ENCODE measurements around the gene AJM1.
"Not testable (repeated sequence)": the region's sequence is repeated elsewhere in the genome, so short reads cannot be mapped to it uniquely, and the experiment has no call there.

The AJM1 gene

DNA sequence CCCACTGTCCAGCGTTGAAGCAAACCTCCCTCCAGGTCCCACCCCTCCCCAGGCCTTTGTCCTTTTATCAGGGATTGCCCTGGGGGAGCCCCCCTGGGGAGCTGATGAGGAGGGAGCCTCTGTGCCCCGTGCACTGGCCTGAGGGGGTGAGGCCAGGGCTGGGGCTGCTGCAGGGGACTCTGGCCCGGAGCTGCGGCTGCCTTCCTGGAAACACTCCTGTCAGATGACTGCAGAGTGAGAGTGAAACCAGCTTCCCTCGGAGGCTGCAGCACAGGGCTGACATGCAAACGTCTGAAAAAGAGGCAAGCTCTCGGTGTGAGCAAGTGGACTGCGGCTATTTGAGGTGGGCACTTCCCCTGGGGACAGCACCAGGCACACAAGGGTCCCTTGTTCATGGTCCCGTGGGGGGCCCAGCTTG is 39.4 kb downstream of the AJM1 start:
- DNase-seq, result peak; percentile 57

GRCh38 chr9:136882109-136882946 is 40.0 kb downstream of the AJM1 start:
- DNase-seq, result peak; percentile 75

- not testable (repeated sequence) for DNase-seq
Measured at GRCh38 chr9:136882947-136883283, 40.6 kb downstream of the AJM1 start.

DNA sequence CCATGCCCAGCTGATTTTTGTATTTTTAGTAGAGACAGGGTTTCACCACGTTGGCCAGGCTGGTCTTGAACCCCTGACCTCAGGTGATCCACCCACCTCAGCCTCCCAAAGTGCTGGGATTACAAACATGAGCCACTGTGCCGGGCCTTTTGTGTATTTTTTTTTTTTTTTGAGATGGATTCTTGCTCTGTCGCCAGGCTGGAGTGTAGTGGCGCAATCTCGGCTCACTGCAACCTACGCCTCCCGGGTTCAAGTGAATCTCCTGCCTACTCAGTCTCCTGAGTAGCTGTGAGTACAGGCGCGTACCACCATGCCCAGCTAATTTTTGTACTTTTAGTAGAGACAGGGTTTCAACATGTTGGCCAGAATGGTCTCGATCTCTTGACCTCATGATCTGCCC is 41.4 kb downstream of the AJM1 start:
- DNase-seq, result not testable (repeated sequence)

DNA sequence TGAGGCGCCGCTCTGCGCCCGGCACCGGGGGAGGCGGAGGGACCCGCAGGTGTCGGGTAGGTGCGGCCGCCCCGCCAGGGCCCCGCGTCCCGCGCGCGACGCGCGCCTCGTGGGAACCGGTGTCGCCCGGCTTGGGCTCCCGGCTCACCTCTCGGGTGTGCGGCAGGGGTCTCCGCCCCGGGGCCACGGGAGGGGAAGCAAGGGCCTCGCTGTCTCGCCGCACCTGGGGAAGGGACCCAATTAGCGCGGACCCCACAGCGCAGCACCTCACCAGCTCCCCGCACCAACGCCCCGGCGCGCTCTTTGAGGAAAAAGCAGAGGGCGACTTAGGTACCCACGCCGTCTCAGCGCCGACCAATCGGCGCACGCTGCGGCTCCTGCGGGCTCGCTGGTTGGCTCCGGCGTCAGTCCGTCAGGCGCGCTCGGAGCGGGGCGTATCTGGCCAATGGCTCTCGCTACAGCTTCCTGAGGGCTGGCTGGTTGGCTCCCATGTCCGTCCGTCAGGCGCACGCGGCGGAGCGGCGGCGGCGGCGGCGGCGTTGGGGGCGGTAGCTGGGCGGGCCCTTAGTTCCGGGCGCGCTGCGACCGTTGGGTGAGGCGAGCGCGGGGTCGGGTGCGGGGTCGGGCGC is 43.8 kb downstream of the AJM1 start, which contains the start of gene TRAF2:
Gene TRAF2, plus strand, starts transcription at position 567 of the 629 bp plus-strand sequence. CDS start 12,225 bp downstream, outside the sequence.
- peak; percentile 99 for DNase-seq

GRCh38 chr9:136886610-136887597 is 44.6 kb downstream of the AJM1 start:
- peak; percentile 56 for DNase-seq

DNA sequence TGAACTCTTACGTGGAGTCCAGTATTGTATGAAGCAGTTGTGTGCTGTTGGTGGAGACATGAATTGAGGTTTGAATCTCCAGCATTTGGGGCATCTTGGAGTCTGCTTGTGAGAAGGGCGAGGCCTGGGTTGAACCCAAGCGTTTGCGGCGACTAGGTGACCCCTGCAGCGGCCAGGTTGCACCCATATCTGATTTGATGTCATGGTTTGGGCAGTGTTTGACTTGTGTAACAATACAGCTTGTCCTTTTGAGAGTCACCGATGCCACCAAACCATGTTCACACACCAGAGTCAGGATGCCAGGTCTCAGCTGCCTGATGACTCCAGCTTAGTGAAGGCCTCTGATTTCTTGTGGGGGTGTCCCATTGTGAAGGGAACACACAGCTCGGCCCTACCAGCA is 46.2 kb downstream of the AJM1 start:
- no peak for DNase-seq

- DNase-seq, result no peak
Measured at GRCh38 chr9:136889858-136890257, 47.6 kb downstream of the AJM1 start.

DNA sequence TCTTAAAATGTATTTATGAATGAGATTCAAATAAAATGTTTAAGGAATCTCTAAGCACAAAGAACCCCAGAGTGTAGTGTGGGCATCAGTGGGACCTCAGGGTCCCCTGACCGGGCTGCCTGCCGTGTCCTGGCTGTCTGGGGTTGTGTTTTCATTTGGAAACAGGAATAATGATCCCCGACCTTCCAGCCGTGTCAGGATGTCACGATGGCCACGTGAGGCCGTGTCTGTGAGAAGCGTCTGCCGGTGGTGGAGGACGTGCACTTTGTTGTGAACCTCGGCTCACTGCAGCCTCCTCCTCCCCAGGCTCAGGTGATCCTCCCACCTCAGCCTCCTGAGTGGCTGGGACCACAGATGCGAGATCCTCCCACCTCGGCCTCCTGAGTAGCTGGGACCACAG is 48.4 kb downstream of the AJM1 start:
- no peak for DNase-seq
